Stimulated activated CD8-positive, alpha-beta memory T cell treated with anti-CD3 and anti-CD28 coated beads, Interleukin-4, amount 100 ng/mL, for 24 hours (primary cell): Measurements from ENCODE around the gene ASCC1.
"Not testable (repeated sequence)": the region's sequence is repeated elsewhere in the genome, so short reads cannot be mapped to it uniquely, and the experiment has no call there.

Source experiments
- DNase-seq: peaks from one replicate; pipeline ENCODE4 v3.0.0-alpha.2; 2020; ENCODE audit warnings: low read depth

ASCC1 gene

DNA sequence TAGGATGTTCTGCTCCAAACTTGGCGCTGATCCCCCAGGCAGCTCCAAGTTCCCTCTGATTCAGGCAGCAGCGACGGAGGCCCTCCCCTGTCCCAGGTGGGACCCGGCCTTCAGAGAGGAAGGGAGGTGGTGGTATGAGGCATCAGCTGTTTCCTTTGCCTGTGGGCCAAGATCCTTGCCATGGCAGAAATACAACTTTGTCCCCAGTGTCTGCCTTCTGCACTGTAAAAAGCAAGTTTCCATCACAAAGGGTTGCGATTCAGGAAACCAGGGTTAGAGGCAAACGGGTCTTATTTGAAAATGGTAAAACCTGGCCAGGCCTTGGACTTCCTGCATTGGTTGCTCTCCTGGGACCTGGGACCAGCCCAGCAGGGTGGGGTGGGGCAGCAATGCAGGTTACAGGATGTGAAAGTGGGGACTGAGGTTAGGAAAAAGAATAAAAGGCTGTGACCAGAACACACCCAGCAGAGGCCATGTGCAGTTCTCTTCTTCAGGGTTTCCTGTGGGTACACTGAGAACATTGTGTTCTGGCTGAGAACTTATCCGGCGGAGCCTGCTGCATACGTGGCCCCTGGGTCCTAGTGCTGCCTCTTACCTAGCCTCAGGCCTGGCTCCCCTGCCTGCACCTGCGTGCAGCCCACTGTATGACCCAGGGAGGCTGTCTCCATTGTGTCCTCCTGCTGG lies 32.5 kb upstream of the ASCC1 start:
- DNase-seq, result peak; percentile 49

DNA sequence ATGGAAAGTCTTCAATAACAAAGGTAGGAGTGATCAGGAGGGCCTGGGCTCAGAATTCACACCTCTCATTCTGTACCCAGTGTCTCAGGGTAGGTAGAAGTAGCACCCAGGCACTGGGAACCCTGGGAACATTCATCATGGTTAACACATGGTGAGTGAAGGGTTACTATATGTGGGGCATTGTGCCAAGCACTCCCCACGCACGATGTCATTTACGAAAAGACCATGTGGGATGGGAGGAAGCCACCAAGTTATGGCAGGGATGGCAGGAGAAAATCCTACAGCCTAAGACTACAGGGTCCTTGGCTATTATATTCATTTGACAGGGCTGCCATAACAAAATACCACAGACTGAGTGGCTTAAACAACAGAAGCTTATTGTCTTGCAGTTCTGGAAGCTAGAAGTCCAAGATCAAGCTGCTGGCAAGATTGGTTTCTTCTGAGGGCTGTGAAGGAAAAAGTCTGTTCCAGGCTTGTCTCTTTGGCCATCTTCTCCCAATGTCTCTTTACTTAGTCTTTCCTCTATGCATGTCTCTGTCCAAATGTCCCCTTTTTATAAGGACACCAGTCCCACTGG lies 30.0 kb upstream of the ASCC1 start:
- DNase-seq, result no peak

DNA sequence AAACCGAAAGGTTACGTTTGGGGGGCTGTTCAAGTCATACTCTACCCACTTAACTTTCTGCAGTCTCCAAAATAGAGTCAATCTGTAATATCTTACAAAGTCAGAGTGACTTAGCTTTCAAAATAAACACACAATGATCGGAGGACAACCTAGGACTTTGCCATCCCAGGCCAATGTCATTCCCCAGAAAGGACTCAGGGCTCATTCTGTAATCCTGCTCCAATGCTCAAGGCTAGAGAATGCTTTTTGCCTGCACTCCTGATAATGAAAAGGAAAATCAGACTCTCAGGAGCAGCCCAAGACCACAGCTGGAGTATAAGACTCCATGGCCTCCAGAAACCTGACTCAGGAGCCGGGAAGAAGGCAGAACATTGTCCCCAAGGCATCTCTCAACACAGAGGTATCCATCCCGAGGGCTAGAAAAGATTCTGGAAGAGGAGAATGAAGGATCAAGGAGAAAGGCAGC lies 28.5 kb upstream of the ASCC1 start:
- no peak for DNase-seq

DNA sequence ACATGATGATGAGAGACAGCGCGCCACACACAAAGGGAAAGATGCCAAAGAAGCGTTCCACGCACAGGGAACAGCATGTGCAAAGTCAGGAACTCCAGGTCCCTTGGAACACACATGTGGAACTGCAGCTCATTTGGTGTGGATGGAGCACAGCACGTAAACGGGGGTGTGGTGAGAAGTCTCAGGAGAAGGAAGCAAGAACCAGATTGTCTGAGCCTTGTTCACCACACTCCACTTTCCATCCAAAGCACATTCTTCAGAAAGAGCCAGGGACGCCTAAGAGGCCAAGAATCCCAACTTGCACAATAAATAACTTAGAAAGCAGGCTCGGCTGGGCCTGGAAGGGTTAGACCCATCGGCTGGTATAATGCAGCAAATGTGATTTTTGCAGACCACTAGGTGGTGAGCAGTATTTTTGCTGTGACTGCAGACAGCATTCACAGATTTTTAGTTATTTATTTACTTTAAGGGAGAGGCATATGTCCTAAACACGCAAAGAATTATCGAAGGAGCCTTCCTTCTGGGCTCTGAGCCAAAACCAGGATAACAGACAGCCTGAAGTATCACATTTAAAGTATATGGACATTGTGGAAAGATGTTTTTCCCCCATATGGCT lies 27.9 kb upstream of the ASCC1 start:
- no peak for DNase-seq

DNA sequence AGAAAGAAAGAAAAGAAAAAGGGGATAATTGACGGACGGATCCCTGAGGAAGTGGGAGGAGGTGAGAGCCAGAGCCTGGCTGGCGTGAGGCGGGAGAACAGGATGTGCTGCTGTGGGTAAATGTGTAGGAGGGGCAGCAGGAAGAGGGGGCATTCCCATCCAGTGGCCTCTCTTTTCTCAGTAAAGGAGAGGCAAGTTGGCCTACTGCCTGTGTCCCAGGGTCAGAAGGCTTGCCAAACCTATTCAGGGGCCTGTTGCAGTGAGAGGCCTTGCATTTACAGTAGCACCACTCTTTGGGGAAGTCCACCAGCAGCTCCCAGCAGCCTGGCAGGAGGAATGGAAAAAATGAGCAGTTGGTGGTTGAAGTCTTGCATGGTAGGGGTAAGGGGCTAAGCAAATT lies 26.6 kb upstream of the ASCC1 start:
- no peak for DNase-seq

DNA sequence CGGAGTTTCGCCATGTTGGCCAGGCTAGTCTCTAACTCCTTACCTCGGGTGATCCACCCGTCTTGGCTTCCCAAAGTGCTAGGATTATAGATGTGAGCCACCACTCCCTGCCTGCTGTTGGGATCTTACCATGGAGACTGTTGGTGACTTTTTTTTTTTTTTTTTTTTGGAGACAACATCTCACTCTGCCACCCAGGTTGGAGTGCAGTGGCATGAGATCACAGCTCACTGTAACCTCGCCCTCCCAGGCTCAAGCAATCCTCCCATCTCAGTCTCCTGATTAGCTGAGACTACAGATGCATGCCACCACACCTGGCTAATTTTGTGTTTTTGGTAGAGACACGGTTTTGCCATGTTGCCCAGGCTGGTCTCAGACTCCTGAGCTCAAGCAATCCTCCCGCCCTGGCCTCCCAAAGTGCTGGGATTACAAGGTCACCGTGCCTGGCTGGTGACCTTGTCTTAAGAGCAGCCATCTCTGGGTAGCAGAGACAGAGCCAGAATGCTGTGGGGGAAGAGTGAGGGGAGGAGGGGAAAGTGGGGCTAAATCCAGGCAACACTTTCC lies 25.7 kb upstream of the ASCC1 start:
- DNase-seq, result no peak

DNA sequence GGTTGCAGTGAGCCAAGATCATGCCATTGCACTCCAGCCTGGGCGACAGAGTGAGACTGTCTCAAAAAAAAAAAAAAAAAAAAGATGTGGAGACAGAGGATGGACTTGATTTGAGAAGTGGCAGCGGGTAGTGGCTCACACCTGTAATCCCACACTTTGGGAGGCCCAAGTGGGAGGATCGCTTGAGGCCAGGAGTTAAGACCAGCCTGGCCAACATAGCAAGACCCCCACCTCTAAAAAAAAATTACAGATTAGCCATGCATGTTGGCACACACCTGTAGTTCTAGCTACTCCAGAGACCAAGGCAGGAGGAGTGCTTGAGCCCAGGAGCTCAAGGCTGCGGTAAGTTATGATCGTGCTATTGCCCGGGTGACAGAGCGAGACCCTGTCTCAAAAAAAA lies 24.3 kb upstream of the ASCC1 start:
- no peak for DNase-seq

DNA sequence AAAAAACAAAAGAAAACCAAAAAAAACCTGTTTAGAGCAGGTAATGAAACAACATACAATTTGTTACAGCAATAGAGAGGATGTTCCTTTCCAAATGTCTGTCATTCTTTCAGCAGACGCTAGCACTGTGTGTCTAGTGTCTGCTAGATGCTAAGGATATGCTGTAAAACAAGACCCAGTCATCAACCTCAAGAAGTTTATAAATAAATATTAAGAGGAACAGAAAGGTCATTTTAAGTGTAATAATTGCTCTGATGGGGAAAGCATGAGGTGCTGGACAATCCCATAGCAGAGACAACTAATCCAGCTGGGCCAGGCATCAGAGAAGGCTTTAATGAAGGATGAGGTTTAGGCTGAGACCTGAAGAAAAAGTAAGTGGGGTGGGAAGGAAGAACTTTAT lies 23.3 kb upstream of the ASCC1 start:
- no peak for DNase-seq

DNA sequence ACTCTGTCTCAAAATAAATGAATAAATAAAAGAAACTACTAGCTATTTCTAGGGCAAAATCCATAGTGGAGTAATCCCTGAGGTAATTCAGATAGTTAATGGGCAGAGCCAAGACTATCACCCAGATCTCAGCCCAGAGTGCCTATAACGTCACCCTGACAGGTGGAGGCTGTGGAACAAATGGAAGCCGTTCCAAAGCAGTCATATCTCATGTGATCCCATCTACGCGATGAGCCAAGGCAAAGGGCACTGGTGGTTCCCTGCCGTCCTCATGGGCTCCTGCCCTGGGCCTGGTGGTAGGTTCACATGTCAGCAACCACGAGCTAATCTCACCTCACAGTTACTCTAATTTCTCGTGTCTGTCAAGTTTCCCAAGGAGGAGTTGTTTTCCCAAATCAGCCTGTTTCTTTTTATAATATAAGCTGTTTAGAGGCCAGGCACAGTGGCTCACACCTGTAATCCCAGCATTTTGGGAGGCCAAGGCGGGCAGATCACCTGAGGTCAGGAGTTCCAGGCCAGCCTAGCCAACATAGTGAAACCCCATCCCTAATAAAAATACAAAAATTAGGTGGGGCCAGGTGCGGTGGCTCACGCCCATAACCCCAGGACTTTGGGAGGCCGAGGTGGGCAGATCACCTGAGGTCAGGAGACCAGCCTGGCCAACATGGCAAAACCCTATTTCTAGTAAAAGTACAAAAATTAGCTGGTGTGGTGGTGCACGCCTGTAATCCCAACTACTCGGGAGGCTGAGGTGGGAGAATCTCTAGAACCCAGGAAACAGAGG lies 22.5 kb upstream of the ASCC1 start:
- DNase-seq, result no peak

DNA sequence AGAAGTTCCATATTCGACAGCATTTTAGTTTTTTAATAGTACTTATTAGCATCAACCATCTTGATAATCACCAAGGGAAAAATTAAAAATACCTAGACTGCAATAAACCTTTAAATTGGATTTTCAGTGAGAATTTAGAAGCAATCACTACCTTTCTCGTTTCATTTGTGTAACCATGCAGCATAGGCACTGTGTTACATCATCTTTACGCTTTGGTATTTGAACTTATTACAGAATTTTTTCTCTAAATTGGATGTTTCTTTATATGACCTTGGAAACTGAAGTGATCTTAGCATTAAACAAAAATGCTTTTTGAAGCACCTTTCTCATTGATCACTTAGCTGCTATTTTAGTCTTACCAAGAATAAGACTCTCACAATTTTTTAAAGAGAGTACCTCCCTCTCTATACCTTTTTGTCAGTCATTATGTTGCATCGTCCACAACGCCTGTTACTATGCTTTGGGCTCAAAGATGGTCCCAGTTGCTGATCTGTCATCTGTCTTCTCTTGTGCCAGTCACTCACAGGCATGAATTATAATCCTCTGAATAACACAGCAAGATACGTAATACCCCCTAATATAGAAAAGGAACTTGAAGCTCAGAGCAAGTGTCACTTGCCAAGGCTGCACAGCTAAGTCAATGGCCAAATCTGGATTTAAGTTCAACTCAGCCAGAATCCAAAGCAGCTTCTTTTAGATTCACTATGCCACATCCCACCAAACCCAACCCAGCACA lies 19.6 kb upstream of the ASCC1 start:
- DNase-seq, result no peak

DNA sequence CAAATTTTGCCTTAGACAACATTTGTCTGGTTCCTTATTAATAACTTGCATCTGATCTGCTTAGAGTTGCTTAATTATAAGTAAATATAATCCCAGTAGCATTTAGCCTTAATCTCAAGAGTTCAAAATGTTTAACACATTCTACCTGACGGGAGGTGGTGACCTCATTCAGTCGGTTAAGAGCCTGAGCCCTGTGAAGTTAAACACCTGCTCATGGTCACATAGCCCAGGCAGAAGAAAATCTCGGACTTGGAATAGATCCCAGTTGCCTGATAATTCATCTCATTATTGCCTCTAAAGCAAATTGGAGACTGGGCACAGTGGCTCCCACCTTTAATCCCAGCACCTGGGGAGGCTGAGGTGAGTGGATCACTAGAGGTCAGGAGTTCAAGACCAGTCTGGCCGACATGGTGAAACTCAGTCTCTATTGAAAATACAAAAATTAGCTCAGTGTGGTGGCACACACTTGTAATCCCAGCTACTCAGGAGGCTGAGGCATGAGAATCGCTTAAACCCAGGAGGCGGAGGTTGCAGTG lies 18.6 kb upstream of the ASCC1 start:
- DNase-seq, result no peak

DNA sequence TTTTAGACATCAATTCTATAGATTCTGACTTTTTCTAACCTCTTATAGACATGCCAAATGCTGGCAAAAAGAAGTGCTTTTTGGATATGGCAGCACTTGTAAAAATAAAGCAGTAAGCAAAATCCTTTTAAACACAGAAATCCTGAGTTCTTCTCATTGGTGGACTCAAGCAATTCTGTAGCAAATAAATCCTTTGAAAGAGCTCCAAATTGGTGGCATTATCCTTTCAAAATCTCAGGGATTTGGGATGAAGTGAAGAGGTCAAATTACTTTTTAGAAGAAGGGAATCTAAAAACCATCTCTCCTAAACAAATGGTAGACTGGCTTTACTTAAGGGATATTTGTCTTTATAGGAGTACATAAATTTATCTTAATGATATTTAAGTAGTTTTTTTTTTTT lies 17.5 kb upstream of the ASCC1 start:
- DNase-seq, result no peak

DNA sequence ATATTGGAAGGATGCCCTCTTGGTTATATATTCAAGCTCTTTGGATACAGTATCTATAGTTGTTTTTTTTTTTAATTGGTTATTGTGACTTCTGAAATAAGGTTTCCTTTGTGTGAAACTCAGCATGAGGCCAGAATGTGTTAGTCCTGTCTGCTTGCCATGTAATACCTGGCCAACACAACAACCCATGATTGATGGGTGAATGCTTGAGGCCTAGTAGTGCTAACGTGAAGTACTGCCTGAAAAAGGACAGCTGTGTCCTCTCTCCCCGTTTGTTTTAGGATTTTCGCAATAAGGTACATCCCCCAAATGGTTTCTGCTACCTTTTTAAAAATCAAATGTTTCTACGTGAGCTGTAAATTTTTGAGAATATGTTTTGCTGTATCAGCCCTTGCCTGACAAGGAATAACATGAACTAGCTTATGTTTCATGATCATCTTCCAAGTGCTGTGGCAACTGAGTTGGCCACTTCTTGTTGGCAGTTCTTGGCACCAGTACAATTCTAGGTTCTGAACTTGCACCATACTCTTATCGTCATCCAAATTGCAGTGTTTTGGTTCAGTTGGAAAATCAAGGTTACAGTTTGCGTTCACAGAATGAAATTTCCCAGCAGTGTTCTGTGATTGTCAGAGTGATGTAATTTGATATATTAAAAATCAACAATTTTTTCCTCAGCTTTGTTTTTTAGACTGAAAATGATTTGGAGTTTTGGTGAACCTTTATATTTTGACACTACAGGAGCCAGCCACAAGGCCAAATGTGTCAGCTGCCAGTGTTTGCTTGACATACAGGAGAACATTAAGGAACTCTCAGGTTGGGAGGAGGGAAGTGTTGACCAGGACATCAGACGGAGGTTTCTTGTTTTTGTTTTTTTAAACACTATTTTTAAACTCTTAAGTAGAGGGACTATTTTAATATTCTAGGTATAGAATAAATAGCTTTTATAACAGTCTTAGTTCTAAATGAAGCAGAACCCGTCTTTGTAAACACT lies 13.5 kb upstream of the ASCC1 start:
- DNase-seq, result no peak

DNA sequence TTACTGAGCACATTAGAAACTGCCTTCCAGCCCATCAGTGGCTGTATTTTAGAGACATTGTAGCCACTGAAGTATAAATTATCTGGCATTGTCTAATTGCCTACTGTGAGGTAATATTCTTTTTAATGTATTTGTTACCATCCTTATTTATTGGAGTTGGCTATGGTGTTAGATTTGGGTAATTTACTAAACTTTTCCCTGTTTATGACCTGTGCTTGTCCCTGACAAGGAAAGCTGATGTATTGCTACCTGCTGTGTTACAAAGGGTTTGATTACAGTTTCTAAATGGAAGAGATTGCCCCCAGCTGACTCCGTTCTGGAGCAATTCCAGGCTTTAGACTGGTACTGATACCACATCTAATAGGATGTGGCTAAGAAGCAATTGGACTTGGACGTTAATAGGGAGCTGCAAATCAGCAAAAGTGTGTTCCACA lies 12.3 kb upstream of the ASCC1 start:
- no peak for DNase-seq

DNA sequence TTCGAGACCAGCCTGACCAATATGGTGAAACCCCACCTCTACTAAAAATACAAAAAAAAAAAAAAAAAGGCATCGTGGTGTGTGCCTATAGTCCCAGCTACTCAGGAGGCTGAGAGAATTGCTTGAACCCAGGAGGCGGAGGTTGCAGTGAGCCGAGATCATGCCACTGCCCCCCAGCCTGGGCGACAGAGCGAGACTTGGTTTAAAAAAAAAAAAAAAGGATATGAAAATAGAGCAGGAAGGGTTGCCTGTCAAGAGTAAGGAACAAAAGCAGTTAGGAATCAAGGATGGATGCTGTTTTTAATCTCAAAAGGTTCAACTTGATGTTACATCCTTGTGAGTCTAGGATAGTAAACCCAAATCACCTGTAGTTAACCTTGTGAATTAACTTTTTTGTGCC lies 11.8 kb upstream of the ASCC1 start:
- DNase-seq, result no peak

DNA sequence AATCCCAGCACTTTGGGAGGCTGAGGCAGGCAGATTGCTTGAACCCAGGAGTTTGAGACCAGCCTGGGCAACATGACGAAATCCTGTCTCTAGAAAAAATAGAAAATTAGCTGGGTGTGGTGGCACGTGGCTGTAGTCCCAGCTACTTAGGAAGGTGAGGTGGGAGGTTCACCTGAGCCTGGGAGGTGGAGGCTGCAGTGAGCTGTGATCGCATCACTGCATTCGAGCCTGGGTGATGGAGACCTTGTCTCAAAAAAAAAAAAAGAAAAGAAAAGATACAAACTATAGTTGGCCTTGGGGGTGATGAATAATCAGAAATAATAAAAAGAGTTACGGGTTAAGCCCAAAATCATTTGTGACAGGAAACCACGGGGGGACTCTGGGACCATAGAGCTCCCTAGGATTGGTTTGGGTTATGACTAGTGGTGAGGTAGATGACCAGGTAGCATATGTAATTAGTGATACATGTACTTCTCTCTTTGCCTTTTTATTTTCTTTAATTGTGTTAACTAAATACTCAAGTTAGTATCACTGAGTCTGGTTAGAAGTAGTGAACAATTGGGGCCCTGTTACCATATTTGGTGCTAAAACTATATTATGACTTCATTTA lies 10.4 kb upstream of the ASCC1 start:
- DNase-seq, result no peak

DNA sequence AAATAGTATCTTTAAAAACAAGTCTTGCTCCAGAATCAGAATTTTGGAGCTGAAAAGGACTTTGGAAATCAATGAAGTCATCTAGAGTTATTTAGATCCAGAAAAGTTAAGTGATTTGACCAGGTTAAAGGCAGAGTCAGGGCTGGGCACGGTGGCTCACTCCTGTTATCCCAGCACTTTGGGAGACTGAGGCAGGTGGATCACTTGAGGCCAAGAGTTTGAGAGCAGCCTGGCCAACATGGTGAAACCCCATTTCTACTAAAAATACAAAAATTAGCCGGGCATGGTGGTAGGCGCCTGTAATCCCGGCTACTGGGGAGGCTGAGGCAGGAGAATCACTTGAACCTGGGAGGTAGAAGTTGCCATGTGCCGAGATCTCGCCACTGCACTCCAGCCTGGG lies 8.1 kb upstream of the ASCC1 start:
- DNase-seq, result not testable (repeated sequence)

DNA sequence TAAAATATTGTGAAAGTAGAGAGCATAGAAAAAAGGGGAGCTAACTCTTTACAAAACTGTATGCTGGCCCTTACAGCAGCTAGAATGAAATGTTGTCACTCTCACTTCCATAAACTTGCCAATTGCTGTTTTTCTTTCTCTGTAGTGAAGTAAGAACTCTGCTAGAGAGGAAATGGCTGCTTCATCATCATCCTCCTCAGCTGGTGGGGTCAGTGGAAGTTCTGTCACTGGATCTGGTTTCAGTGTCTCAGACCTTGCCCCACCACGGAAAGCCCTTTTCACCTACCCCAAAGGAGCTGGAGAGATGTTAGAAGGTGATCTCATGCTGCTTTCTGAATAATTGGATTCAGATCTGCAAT lies 7.6 kb upstream of the ASCC1 start:
- no peak for DNase-seq

DNA sequence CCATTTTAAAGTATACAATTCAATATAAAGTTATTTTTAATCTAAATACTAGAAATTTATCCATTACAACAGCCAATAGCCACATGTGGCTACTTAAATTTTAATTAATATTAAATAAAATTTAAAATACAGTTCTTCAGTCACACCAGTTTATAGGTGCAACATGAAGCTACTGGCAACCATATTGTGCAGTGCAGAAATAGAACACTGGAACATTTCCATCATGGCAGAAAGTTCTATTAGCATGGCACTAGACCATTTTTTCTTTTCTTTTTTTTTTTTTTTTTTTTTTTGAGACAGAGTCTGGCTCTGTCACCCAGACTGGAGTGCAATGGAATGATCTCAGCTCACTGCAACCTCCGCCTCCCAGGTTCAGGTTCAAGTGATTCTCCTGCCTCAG lies 5.2 kb upstream of the ASCC1 start:
- no peak for DNase-seq

DNA sequence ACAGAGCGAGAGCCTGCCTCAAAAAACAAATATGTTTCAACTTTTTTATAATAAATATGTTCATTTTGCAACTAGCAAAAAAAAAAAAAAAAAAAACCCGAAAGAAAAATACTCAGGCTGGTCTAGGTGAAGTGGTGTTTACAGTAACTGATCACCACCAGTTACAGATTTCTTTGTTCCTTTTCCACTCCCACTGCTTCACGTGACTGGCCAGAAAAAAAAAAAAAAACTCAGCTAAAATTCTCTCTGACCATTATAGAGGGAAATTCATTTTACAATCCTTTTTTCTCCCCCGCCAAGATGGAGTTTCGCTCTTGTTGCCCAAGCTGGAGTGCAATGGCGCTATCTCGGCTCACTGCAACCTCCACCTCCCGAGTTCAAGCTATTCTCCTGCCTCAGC lies 4.6 kb upstream of the ASCC1 start:
- DNase-seq, result no peak
